Prostate gland (tissue), 2 donors: Measurements from ENCODE around the gene CHD5.
"Not testable (repeated sequence)": the region's sequence is repeated elsewhere in the genome, so short reads cannot be mapped to it uniquely, and the experiment has no call there.

ENCODE experiments used
- POLR2A ChIP-seq: fragments of 450-650 bp; IDR thresholded peaks from one replicate; pipeline ENCODE4 v1.6.1; 2016; ENCODE audit warnings: antibody characterized with exemption, mild to moderate bottlenecking
- POLR2AphosphoS5 ChIP-seq: sonication (generic); formaldehyde crosslinking; IDR thresholded peaks from one replicate; pipeline ENCODE4 v1.6.1; 2017; ENCODE audit warnings: antibody characterized with exemption
- TF ChIP-seq, protein P1 (sequence below), 4 experiments: fragments of 200-600 bp in 2 of 4; fragments of 450-650 bp in 2 of 4; sonication (generic) in 2 of 4; IDR thresholded peaks; 1 replicate in 3 of 4; 2 replicates in 1 of 4; pipeline ENCODE4 v1.5.1; 2016 to 2019; ENCODE audit warnings: antibody characterized with exemption in 4 of 4, mild to moderate bottlenecking in 2 of 4, moderate library complexity in 2 of 4

- TF ChIP-seq, protein P1, sequence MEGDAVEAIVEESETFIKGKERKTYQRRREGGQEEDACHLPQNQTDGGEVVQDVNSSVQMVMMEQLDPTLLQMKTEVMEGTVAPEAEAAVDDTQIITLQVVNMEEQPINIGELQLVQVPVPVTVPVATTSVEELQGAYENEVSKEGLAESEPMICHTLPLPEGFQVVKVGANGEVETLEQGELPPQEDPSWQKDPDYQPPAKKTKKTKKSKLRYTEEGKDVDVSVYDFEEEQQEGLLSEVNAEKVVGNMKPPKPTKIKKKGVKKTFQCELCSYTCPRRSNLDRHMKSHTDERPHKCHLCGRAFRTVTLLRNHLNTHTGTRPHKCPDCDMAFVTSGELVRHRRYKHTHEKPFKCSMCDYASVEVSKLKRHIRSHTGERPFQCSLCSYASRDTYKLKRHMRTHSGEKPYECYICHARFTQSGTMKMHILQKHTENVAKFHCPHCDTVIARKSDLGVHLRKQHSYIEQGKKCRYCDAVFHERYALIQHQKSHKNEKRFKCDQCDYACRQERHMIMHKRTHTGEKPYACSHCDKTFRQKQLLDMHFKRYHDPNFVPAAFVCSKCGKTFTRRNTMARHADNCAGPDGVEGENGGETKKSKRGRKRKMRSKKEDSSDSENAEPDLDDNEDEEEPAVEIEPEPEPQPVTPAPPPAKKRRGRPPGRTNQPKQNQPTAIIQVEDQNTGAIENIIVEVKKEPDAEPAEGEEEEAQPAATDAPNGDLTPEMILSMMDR (IDR thresholded peaks at IDR 0.05) = not testable (repeated sequence)
- not testable (repeated sequence) for TF ChIP-seq POLR2AphosphoS5, POLR2A
Observed at GRCh38 chr1:6063532-6064053, 116.5 kb downstream of the CHD5 start.
